ENCODE data around the gene TEX264.

The TEX264 gene

DNA sequence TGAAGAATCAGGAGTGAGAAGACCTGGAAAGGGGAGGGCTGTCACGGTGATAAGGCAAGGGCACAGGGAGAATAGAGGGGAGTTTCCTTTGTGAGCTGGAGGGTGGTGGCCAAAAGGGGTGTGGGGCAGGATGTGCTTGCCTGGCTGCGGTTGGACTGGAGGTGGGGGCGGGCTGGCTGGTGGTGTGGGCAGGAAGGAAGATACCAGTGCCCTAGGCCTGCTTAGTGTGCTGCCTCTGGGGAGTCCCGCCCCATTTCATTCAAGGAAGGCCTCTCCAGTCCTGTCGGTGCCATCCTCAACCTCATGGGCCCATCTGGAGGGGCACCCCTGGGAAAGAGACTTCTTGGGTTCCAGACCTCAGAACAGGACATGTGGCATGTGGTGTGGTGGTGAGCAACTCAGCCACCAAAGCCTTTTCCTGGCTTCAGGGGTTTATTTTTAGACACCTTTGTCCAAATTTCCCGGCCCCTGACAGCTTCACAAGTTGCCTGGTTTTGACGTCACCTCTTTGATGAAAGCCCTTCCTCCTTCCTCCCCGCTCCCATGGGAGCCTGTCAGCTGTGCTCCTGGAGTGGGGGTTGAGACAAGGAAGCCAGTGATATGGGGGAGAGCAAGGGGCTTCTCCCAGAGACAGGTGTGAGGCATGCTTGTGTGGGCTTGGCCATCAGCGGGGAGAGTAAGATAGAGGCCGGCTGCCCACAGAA is 15.6 kb downstream of the TEX264 start:
- TF ChIP-seq RARB (CRISPR knock-in tag; IDR thresholded peaks at IDR 0.05) (no peak), OSR1 (CRISPR knock-in tag; IDR thresholded peaks at IDR 0.05) (no peak), ZNF565 (CRISPR knock-in tag; conservative IDR thresholded peaks at IDR 0.05; ENCODE audit: low read depth) (no peak), ZNF70 (CRISPR knock-in tag; IDR thresholded peaks at IDR 0.05) (no peak), TOX (CRISPR knock-in tag; IDR thresholded peaks at IDR 0.05; ENCODE audit: borderline replicate concordance) (no peak), SNAI2 (CRISPR knock-in tag; IDR thresholded peaks at IDR 0.05) (no peak), CSDC2 (CRISPR knock-in tag; IDR thresholded peaks at IDR 0.05) (no peak)
- no peak for ATAC-seq

DNA sequence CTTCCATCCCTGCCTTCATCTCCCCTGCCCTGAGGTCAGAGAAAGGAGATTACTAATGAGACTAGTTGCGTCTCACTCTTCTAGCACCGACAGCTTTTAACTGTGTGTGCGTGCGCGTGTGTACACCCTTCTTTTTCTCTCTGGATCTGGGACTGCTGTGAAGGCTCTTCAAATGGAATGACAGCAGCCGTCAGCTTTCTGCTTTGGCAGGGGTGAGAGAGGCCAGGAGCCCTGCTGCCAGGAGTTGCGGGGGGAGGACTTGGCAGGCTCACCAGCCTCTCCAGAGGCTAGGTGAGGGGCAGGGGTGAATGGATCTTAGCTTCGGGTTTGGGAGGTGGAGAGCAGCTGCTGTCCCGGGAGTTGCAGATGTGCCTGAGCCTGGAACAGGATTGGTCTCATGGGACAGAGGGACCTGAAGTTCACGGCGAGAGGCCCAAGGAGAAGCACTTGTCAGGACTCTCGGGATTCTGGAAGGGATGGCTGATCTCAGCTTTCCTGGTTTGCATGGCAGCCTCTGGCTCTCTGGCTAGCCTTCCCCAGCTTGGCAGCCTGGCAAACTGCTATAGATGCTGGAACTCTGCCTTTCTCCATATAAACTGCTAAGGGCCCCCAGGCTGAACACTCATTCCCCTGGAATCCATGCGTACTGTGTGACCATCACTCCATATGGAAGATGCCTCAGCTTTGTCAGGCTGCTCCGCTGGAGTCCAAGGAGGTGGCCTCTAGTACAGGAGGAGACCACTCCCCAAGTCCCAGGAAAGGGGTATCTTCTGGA is 16.6 kb downstream of the TEX264 start:
- ATAC-seq = no peak
- TF ChIP-seq ESRRG (CRISPR knock-in tag; IDR thresholded peaks at IDR 0.05) = no peak
- no peak for TF ChIP-seq RARB (CRISPR knock-in tag; IDR thresholded peaks at IDR 0.05)

DNA sequence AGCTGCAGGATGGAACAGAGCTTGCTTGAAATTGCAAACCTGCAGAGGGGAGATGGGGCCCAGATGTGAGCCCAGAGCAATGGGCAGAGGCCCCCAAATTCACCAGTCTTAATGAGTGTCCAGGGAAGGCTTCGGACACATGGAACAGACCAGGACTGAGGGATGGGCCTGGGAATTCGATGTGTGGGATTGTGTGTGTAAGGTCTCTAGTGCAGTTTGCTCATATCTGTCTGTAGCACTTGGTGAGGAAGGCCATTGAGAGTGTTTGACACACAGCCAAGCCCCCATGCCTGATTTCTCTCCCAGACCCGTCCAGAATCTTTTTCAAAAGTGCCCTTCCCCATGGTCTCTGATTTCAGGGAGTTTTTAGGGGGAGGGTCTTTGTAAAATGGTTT is 17.2 kb downstream of the TEX264 start:
- TF ChIP-seq TCF4 (CRISPR knock-in tag; IDR thresholded peaks at IDR 0.05; ENCODE audit: borderline replicate concordance) (no peak), ESRRG (CRISPR knock-in tag; IDR thresholded peaks at IDR 0.05) (no peak), TOX (CRISPR knock-in tag; IDR thresholded peaks at IDR 0.05; ENCODE audit: borderline replicate concordance) (no peak), ARNTL (CRISPR knock-in tag; IDR thresholded peaks at IDR 0.05; ENCODE audit: borderline replicate concordance, low read depth) (no peak), ZNF70 (CRISPR knock-in tag; IDR thresholded peaks at IDR 0.05) (no peak), SNAI2 (CRISPR knock-in tag; IDR thresholded peaks at IDR 0.05) (no peak), ISL1 (CRISPR knock-in tag; IDR thresholded peaks at IDR 0.05) (no peak), OSR1 (CRISPR knock-in tag; IDR thresholded peaks at IDR 0.05) (no peak), ZNF565 (CRISPR knock-in tag; conservative IDR thresholded peaks at IDR 0.05; ENCODE audit: low read depth) (no peak), BACH2 (CRISPR knock-in tag; IDR thresholded peaks at IDR 0.05; ENCODE audit: borderline replicate concordance) (no peak), RARB (CRISPR knock-in tag; IDR thresholded peaks at IDR 0.05) (no peak), CSDC2 (CRISPR knock-in tag; IDR thresholded peaks at IDR 0.05) (no peak), PPARA (CRISPR knock-in tag; IDR thresholded peaks at IDR 0.05; ENCODE audit: borderline replicate concordance) (no peak), GLIS3 (CRISPR knock-in tag; IDR thresholded peaks at IDR 0.05) (no peak), ZNF8 (CRISPR knock-in tag; IDR thresholded peaks at IDR 0.05) (no peak), ZFP3 (CRISPR knock-in tag; IDR thresholded peaks at IDR 0.05) (no peak)
- TF ChIP-seq, protein P1, sequence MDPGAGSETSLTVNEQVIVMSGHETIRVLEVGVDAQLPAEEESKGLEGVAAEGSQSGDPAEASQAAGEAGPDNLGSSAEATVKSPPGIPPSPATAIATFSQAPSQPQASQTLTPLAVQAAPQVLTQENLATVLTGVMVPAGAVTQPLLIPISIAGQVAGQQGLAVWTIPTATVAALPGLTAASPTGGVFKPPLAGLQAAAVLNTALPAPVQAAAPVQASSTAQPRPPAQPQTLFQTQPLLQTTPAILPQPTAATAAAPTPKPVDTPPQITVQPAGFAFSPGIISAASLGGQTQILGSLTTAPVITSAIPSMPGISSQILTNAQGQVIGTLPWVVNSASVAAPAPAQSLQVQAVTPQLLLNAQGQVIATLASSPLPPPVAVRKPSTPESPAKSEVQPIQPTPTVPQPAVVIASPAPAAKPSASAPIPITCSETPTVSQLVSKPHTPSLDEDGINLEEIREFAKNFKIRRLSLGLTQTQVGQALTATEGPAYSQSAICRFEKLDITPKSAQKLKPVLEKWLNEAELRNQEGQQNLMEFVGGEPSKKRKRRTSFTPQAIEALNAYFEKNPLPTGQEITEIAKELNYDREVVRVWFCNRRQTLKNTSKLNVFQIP (CRISPR knock-in tag; IDR thresholded peaks at IDR 0.05; ENCODE audit: borderline replicate concordance, low read depth) = no peak
- TF ChIP-seq, protein P2, sequence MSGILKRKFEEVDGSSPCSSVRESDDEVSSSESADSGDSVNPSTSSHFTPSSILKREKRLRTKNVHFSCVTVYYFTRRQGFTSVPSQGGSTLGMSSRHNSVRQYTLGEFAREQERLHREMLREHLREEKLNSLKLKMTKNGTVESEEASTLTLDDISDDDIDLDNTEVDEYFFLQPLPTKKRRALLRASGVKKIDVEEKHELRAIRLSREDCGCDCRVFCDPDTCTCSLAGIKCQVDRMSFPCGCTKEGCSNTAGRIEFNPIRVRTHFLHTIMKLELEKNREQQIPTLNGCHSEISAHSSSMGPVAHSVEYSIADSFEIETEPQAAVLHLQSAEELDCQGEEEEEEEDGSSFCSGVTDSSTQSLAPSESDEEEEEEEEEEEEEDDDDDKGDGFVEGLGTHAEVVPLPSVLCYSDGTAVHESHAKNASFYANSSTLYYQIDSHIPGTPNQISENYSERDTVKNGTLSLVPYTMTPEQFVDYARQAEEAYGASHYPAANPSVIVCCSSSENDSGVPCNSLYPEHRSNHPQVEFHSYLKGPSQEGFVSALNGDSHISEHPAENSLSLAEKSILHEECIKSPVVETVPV (CRISPR knock-in tag; IDR thresholded peaks at IDR 0.05) = no peak
- no peak for ATAC-seq

DNA sequence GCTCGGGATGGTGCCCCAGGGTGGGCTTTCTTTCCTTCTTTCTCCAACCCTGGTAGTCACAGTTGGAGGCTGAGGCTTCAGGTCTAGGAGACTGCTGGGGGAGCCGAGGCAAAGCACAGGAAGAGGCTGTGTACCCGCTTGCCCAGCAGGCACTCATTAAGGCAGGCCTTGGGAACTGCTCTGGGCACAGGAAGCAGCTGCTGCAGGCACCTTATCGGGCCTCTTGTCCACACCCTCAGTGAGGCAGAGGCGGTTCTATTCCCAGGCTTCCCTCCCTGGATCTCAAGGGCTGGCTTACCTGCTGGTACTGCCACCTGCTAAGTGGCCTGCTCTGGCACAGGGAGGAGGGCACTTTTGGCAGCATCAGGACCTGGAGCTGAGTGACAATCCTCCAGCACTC is 20.0 kb downstream of the TEX264 start:
- TF ChIP-seq PPARA (CRISPR knock-in tag; IDR thresholded peaks at IDR 0.05; ENCODE audit: borderline replicate concordance) (no peak), SNAI2 (CRISPR knock-in tag; IDR thresholded peaks at IDR 0.05) (no peak)

DNA sequence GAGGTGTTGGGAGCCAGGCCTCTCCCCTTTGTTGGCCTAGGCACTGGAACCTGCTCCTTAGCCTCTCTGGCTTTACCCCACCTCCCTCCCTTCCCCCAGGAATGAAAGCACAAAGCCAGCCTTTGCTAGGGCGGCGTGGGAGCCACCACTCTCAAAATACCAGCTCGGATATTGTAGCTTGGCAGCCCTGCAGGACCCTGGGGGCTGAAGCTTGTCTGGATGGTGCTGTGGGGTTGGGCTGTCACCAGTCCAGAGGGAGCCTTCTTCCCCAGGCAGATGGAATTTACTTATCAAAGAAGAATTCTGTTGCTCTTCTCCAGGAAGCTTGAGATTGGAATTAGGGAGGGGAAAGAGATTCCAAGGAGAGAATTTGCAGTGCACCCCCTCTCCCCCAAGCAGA is 20.9 kb downstream of the TEX264 start:
- ATAC-seq = no peak
- TF ChIP-seq ARNTL (CRISPR knock-in tag; IDR thresholded peaks at IDR 0.05; ENCODE audit: borderline replicate concordance, low read depth) = no peak
- no peak for TF ChIP-seq CSDC2 (CRISPR knock-in tag; IDR thresholded peaks at IDR 0.05)
- no peak for TF ChIP-seq BACH2 (CRISPR knock-in tag; IDR thresholded peaks at IDR 0.05; ENCODE audit: borderline replicate concordance)
- TF ChIP-seq GLIS3 (CRISPR knock-in tag; IDR thresholded peaks at IDR 0.05) = no peak
- TF ChIP-seq ZNF70 (CRISPR knock-in tag; IDR thresholded peaks at IDR 0.05) = no peak
- no peak for TF ChIP-seq TCF4 (CRISPR knock-in tag; IDR thresholded peaks at IDR 0.05; ENCODE audit: borderline replicate concordance)
- no peak for TF ChIP-seq OSR1 (CRISPR knock-in tag; IDR thresholded peaks at IDR 0.05)
- TF ChIP-seq, protein P1 (CRISPR knock-in tag; IDR thresholded peaks at IDR 0.05; ENCODE audit: borderline replicate concordance, low read depth) = no peak
- TF ChIP-seq ZFP30 (CRISPR knock-in tag; IDR thresholded peaks at IDR 0.05) = no peak
- TF ChIP-seq ISL1 (CRISPR knock-in tag; IDR thresholded peaks at IDR 0.05) = no peak
- TF ChIP-seq ZFP3 (CRISPR knock-in tag; IDR thresholded peaks at IDR 0.05) = no peak
- no peak for TF ChIP-seq TOX (CRISPR knock-in tag; IDR thresholded peaks at IDR 0.05; ENCODE audit: borderline replicate concordance)
- TF ChIP-seq ZNF8 (CRISPR knock-in tag; IDR thresholded peaks at IDR 0.05) = no peak
- no peak for TF ChIP-seq SNAI2 (CRISPR knock-in tag; IDR thresholded peaks at IDR 0.05)
- no peak for TF ChIP-seq ZC3H10 (CRISPR knock-in tag; IDR thresholded peaks at IDR 0.05)
- TF ChIP-seq, protein P3, sequence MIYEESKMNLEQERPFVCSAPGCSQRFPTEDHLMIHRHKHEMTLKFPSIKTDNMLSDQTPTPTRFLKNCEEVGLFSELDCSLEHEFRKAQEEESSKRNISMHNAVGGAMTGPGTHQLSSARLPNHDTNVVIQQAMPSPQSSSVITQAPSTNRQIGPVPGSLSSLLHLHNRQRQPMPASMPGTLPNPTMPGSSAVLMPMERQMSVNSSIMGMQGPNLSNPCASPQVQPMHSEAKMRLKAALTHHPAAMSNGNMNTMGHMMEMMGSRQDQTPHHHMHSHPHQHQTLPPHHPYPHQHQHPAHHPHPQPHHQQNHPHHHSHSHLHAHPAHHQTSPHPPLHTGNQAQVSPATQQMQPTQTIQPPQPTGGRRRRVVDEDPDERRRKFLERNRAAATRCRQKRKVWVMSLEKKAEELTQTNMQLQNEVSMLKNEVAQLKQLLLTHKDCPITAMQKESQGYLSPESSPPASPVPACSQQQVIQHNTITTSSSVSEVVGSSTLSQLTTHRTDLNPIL (CRISPR knock-in tag; IDR thresholded peaks at IDR 0.05; ENCODE audit: low read depth) = no peak
- no peak for TF ChIP-seq PPARA (CRISPR knock-in tag; IDR thresholded peaks at IDR 0.05; ENCODE audit: borderline replicate concordance)
- TF ChIP-seq, protein P4, sequence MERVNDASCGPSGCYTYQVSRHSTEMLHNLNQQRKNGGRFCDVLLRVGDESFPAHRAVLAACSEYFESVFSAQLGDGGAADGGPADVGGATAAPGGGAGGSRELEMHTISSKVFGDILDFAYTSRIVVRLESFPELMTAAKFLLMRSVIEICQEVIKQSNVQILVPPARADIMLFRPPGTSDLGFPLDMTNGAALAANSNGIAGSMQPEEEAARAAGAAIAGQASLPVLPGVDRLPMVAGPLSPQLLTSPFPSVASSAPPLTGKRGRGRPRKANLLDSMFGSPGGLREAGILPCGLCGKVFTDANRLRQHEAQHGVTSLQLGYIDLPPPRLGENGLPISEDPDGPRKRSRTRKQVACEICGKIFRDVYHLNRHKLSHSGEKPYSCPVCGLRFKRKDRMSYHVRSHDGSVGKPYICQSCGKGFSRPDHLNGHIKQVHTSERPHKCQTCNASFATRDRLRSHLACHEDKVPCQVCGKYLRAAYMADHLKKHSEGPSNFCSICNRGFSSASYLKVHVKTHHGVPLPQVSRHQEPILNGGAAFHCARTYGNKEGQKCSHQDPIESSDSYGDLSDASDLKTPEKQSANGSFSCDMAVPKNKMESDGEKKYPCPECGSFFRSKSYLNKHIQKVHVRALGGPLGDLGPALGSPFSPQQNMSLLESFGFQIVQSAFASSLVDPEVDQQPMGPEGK (CRISPR knock-in tag; IDR thresholded peaks at IDR 0.05; ENCODE audit: borderline replicate concordance) = no peak

More for the DNA sequence above, 20.0 kb downstream of the TEX264 start:
- no peak for ATAC-seq

All from SK-N-SH treated with all-trans-retinoic acid at 6 μM for 48 hours (cell line).